ENCODE results near the gene C1QTNF5.
A peak's percentile ranks its signal among the peaks of the same experiment; 100 is the strongest.

C1QTNF5 gene

GRCh38 chr11:119365071-119365591 lies 24.4 kb upstream of the C1QTNF5 start:
- TF ChIP-seq CTCF (conservative IDR thresholded peaks at IDR 0.05): no peak
- H3K27ac ChIP-seq: no peak overlapping the region

GRCh38 chr11:119363851-119364590 lies 23.3 kb upstream of the C1QTNF5 start:
- no peak overlapping the region for H3K27ac ChIP-seq
- no peak for TF ChIP-seq CTCF (conservative IDR thresholded peaks at IDR 0.05)

GRCh38 chr11:119363081-119363850 lies 22.6 kb upstream of the C1QTNF5 start:
- no peak overlapping the region for H3K27ac ChIP-seq
- TF ChIP-seq CTCF (conservative IDR thresholded peaks at IDR 0.05): no peak

GRCh38 chr11:119362741-119363080 lies 22.0 kb upstream of the C1QTNF5 start:
- H3K27ac ChIP-seq: no peak overlapping the region
- TF ChIP-seq CTCF (conservative IDR thresholded peaks at IDR 0.05): no peak

GRCh38 chr11:119361941-119362725 lies 21.4 kb upstream of the C1QTNF5 start:
- no peak for TF ChIP-seq CTCF (conservative IDR thresholded peaks at IDR 0.05)
- peak overlapping the region; percentile 46 for H3K27ac ChIP-seq

- peak overlapping the region; percentile 46 for H3K27ac ChIP-seq
- no peak for TF ChIP-seq CTCF (conservative IDR thresholded peaks at IDR 0.05)
Measured at GRCh38 chr11:119361056-119361787, 20.5 kb upstream of the C1QTNF5 start.

Measured in VCaP (cell line).